GM12892 (cell line): ENCODE data around the gene CCDC33.

Experiments
- DNase-seq: peaks from one replicate; pipeline ENCODE4 v3.0.0; 2011; ENCODE audit not compliant: insufficient read length
- FAIRE-seq: peaks from 2 replicates; lab custom pipeline; 2011; peaks lifted over from hg19 to GRCh38; lab: Jason Lieb, UNC
- POLR2A ChIP-seq: IDR thresholded peaks from 2 replicates; pipeline ENCODE4 v1.6.1; 2011; ENCODE audit warnings: low read depth, low read length, control low read depth
- POLR2AphosphoS5 ChIP-seq: IDR thresholded peaks from 2 replicates; pipeline ENCODE4 v1.6.1; 2011; ENCODE audit warnings: low read depth, low read length, control low read depth
- TAF1 ChIP-seq: IDR thresholded peaks from 2 replicates; pipeline ENCODE4 v1.6.1; 2011; ENCODE audit warnings: low read depth, mild to moderate bottlenecking, control low read depth, low read length, borderline replicate concordance

Gene CCDC33

DNA sequence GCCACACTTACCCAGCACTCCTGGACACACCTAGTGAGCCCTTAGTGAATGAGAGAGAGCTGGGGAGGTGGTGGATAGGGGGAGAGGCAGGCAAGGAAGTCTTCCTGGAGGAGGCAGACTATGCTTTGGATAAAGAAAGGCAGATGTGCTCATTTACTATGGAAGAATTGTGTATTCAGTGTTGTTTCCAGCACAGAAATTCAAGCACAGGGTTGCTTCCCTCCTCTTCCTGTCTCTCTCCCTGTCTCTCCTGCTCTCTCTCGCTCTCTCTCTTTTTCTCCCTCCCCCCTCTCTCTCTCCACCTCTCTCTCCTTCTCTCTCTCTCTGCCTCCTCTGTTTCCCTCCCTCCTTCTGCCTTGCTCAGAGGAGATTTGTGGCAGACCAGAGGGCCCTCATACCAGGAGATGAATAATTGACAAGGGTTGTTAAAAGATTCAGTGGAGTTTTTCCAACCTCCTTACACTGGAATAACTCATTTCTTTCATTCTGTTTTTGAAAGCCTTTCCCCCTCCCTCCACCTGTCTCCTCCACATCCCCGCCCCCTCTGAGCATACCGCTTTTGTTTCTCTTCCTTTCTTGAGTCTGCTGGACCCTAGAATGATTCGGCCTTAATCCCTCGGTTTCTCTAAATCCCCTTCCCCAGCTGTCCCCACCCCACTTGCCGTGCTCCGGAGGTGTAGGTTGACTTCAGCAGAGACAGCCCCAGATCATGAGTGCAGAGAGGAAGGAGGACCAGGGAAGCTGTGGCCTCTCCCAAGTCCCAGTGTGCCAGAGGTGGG, 65.6 kb downstream of the CCDC33 start:
- no peak for FAIRE-seq

DNA sequence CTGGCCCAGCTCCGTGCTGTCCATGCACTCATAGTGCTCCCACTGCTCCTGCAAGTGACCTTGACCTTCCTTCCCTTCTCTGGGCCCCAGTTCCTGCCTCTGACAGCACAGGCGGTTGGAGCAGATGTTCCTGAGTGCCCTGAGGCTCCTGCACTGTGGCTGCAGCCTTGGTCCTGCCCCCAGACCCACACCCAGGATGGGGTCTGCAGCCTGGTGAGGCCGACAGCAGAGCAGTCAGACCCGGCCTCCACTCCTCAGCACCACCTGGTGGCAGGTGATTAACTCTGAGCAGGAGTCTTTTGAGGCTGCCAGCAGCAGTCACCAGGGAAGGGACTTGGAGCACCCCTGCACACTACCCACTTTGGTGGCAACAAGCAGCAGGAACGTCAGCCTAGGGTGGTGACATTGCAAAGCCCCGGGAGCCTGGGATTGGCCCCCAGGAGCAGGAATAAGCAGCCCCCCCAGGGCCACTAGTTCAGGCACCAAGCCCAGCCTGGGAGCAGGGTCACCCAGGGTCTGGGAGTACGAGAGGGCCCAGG, 66.8 kb downstream of the CCDC33 start:
- TF ChIP-seq TAF1: no peak
- TF ChIP-seq POLR2AphosphoS5: no peak
- TF ChIP-seq POLR2A: no peak
- FAIRE-seq (peak; percentile 95), DNase-seq (peak; percentile 71)

More for the DNA sequence above, 65.6 kb downstream of the CCDC33 start:
- no peak for TF ChIP-seq POLR2A
- TF ChIP-seq TAF1: no peak
- TF ChIP-seq POLR2AphosphoS5: no peak
- DNase-seq: no peak

DNA sequence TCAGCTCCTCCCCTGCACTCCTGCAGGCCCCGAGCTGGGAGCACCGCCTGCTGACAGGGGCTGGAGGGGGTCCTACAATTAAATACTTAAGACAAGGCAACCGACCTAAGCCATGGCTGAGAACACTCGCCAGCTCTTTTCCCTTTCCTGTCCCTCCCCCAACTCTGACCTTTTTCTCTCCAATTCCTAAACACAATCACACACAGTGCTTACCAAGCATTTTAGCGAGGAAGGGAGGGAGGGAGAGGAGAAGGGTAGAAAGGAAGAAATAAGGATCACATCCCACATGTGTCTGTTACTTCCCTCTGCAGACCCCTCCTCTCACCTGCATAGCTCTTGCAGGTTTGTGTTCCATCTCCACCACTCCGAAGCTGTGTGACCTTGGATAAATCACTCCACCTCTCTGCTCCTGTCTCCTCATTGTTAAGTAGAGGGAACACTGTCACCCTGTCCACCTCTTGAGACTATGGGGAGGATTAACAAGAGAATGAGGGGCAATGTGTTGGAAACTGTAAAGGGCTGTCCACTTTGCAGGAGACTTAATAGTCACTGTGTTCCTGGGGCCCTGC, 67.7 kb downstream of the CCDC33 start:
- DNase-seq (no peak), FAIRE-seq (no peak)
- TF ChIP-seq POLR2A: no peak
- TF ChIP-seq TAF1: no peak
- TF ChIP-seq POLR2AphosphoS5: no peak

DNA sequence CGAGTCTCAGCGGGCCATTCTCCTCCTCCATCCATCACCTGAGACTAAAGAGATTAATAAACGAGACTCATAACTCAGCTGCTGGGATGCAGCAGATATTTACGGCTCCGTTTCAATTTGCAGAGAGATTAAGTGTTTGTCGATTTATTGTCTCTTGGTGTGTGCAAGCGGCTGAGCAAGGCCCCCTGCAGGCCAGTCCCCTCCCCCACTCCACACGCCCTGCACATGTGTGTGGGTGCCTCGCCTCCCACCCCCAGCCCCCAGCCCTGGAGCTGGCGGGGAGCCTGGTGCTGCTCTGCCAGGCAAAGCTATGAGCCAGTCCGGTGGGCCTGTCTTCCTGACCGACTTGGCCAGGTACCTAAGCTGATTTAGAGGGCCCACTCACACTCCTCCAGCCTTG, 68.3 kb downstream of the CCDC33 start:
- DNase-seq: no peak
- no peak for FAIRE-seq
- TF ChIP-seq TAF1 (no peak), POLR2AphosphoS5 (no peak)

DNA sequence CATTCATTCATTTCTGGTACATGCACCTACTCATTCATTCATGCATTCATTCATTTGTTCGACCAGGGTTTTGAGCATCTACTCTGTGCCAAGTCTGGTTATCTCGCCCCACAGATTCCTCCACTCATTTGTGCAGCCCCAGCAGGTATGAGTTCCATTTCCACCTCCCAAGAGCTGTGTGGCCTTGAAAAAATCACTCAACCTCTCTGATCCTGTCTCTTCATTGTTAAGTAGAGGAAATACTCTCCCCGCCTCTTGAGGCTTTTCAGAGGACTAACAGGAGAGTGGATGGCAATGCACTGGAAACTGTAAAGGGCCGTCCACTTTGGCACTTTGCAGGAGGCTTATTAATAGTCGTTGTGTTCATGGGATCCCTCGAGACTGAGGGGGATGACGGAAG, 69.6 kb downstream of the CCDC33 start:
- TF ChIP-seq POLR2A (no peak), POLR2AphosphoS5 (no peak), TAF1 (no peak)
- DNase-seq (no peak), FAIRE-seq (no peak)

DNA sequence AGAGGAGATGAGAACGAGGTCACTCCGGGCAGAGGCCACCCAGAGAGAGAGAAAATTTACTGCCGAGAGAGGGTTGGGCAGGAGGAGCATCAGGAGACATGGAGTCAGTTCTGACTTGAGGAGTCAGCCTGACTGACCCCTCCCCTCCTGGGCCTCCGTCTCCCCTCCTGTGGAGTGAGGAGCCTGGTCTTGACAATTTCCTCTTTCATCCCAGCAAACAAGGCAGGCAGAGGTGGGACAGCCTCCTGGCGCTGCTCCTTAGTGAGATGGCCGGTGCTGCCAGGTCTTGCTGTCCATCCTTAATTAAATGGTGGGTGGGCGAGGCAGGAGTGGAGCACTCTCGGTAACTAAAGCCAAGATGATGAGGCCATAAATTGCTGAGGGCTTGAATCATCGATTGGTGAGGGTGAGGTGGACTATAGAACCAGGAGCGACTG, 70.7 kb downstream of the CCDC33 start:
- DNase-seq (no peak), FAIRE-seq (no peak)
- TF ChIP-seq TAF1 (no peak), POLR2AphosphoS5 (no peak), POLR2A (no peak)

DNA sequence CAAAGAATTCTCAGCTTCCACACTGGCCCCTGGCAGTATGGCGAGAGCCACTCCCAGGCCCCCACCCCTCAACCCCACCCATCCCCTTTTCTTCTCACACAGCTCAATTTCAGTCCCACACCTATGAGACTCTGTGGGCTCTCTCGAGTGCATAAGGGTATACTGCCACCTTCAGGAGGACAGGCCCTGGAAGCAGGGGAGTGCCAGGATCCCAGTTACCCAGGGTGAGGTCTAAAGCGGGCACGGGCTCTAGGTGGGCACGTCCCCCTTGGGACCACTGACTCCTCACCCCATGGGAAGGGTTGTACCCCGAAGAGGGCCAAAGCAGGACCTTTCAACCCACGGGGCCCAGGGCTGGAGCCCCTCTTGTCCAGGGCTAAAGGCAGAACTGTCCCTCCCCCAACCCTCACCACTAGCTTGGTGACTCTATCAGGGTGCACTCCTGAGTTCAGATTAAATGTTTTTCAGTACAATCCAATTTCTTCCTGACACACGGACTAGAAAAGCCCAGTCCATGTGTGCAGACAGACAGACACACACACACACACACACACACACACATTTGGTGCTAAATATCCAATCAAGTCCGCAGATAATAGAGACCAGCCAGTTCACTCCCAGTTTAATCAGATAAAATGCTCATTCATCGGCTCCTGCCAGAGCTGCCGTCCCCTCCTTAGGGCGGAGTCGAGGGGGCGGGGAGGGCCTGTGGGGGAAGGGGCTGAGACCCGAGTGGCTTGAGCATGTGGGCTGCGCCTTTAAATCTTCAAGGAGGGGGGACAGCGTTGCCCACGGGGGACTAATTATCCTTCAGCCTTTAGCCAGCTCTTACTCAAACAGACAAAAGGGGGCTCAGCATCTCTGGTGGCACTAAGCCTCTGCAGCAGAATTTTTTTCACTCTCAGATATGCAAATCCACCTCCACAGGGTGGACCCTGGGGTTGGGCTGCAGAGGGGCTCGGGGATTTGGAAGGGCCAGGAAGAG, 72.0 kb downstream of the CCDC33 start:
- DNase-seq (peak; percentile 66), FAIRE-seq (peak; percentile 91)
- no peak for TF ChIP-seq POLR2AphosphoS5
- TF ChIP-seq POLR2A: no peak
- no peak for TF ChIP-seq TAF1

DNA sequence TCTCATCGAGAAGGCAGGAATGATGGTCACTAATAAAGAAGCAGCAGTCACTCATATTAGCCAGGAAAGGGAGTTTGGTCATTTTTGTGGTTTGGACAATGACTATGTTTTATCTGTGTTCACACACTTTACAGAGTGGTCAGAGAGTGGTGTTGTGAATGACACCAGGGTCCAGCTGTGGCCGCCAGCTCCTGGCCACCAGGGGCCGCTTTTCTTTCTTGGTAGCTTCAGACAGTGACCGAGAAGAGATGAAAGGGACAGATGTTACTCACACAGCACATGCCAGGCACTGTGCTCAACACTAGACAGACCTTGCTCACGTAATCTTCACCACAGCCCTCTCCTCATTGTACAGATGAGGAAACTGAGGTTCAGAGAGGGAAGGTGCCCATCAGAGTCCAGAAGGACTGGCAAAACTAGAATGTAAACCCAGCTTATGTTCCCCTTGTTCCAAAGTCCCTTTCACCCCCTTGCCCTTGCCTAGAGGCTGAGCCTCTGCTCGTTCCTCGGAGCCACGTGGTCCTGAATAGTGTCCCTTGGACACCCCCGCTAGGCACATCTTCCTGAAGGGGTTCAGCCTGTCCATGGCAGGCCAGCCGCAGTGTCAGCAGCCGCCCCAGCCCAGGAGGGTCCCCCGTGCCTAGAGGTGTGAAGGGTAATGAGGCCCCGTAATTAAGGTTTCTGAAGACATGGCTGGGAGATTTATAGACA, 75.8 kb downstream of the CCDC33 start:
- FAIRE-seq (peak; percentile 70), DNase-seq (no peak)
- TF ChIP-seq POLR2AphosphoS5 (no peak), POLR2A (no peak), TAF1 (no peak)

DNA sequence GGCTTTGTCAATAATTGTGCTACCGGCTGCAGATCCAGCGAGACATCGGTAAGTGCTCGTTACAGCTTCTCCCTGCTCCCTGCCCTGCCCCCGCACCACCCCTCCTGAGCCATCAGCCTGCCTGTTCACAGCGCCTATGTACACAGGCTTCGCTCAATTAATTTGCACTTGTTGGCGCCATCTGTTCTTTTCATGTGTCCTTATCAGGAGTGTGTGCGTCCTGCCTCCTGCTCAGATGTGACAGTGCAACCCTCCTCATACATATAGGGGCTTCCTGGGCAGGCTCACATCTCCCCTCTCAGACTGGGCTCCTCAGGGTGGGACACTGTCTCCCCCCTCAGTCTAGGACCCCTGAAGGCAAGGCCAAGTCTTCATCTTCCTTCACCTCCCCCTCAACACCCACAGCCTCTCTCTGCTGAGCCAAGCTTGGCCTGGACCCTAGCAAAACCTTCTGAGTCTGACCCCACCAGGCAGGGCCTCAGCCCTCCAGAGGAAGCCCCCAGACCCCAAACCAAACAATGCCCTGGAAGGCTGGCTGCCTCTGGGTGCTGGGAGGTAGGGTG, 76.4 kb downstream of the CCDC33 start:
- DNase-seq (no peak), FAIRE-seq (no peak)
- TF ChIP-seq TAF1 (no peak), POLR2A (no peak), POLR2AphosphoS5 (no peak)

DNA sequence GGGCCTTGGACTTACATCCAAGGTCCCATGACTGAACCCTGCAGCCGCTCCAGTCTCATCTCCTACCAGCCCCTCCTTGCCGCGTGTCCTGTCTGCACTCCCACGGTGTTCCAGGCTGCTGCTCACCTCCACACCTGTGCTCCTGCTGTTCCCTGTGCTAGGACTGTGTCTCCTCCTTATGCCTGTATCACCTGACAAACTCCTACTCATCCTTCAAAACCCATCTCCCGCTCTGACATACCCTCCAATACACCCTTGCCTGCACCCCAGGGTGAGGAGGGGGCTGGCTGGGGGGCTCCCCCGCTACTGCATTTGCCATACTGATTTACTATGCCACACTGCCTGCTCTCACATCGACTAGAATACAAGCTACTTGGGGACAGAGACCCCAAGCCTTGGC, 77.8 kb downstream of the CCDC33 start:
- no peak for FAIRE-seq
- no peak for DNase-seq
- no peak for TF ChIP-seq POLR2AphosphoS5
- no peak for TF ChIP-seq POLR2A
- TF ChIP-seq TAF1: no peak

DNA sequence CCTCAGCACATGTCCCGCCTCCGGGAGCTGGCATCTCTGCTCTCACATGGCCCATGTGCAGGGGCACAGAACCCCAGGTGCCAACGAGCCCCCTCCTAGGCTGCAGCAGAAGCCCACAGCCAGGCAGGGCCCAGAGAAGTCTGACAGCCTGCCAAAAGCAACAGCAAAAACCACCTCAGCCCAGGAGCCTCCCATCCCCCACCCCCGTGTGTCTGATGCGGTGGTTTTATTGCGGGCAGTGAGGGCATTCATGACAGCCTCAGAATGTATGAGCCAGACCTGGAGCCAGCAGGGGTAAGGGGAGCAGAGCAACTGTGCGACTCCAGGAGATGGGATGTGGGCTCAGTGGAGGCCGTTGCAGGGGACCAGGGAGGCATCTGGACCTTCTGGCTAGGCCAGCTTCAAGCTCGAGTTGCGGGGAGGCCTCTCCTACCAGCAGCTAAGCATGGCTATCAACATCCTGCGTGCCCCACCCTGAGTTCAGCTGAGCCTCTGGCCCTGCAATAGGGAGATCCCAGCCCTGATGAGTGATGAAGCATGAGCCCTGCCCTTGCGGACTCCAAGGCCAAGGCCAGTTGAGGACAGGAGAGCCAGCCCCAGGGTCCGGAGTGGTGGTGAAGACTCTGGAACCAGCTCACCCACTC, 78.8 kb downstream of the CCDC33 start:
- DNase-seq (no peak), FAIRE-seq (no peak)
- TF ChIP-seq TAF1 (no peak), POLR2A (no peak), POLR2AphosphoS5 (no peak)
